Chondrocyte (in vitro differentiated cells): ENCODE results near the gene BCO1. TPM values are rescaled to one million over a fixed set of nuclear protein-coding genes. Genes with fewer than 3 reads are reported as not detected.
A peak's percentile ranks its signal among the peaks of the same experiment; 100 is the strongest.

ENCODE experiments used
- DNase-seq: peaks from one replicate; pipeline ENCODE4 v3.0.0; 2021; ENCODE audit warnings: mixed read lengths, low spot score
- H3K27ac Mint-ChIP-seq: one replicate; pipeline ENCODE4 v1.8.0; 2021; ENCODE audit warnings: mild to moderate bottlenecking, moderate library complexity, mixed read lengths; ENCODE audit not compliant: unreplicated experiment
- H3K27me3 Mint-ChIP-seq: 2 replicates; pipeline ENCODE4 v1.8.0; 2021; ENCODE audit warnings: low read depth, mixed read lengths
- H3K36me3 Mint-ChIP-seq: 2 replicates; pipeline ENCODE4 v1.8.0; 2021; ENCODE audit warnings: low read depth, mixed read lengths
- H3K4me1 Mint-ChIP-seq: 2 replicates; pipeline ENCODE4 v1.8.0; 2021; ENCODE audit warnings: low read depth, mild to moderate bottlenecking, mixed read lengths
- H3K4me3 Mint-ChIP-seq: one replicate; pipeline ENCODE4 v1.8.0; 2021; ENCODE audit warnings: mild to moderate bottlenecking, moderate library complexity, mixed read lengths; ENCODE audit not compliant: unreplicated experiment
- H3K9me3 Mint-ChIP-seq: 2 replicates; pipeline ENCODE4 v1.8.0; 2021; ENCODE audit warnings: low read depth, mixed read lengths
- CTCF ChIP-seq: fragments of 200-600 bp; sonication (generic); IDR thresholded peaks from 2 replicates; pipeline ENCODE4 v1.5.0; 2021; ENCODE audit warnings: antibody characterized with exemption, mild to moderate bottlenecking, moderate library complexity
- total RNA-seq: library from RNA; stranded (reverse); gene quantifications from 3 replicates; pipeline ENCODE4 v1.2.1, GENCODE V29; 2021

The BCO1 gene
- total RNA-seq, 1 donor from 2014 or later = not detected

GRCh38 chr16:81279392-81279791, 40.9 kb downstream of the BCO1 start:
- H3K4me3 Mint-ChIP-seq = no peak overlapping the region
- no peaks in the 10 kb centered on the region for H3K27me3 Mint-ChIP-seq
- H3K4me1 Mint-ChIP-seq = no peaks in the 10 kb centered on the region
- no peaks in the 10 kb centered on the region for H3K36me3 Mint-ChIP-seq
- no peaks in the 10 kb centered on the region for H3K9me3 Mint-ChIP-seq
- H3K27ac Mint-ChIP-seq = no peak overlapping the region
- no peak for TF ChIP-seq CTCF
- no peak for DNase-seq

GRCh38 chr16:81280393-81280792, 41.9 kb downstream of the BCO1 start:
- Mint-ChIP-seq H3K9me3 (no peaks in the 10 kb centered on the region), H3K27me3 (no peaks in the 10 kb centered on the region), H3K36me3 (no peaks in the 10 kb centered on the region), H3K27ac (no peak overlapping the region), H3K4me3 (no peak overlapping the region), H3K4me1 (no peaks in the 10 kb centered on the region)
- DNase-seq = no peak
- no peak for TF ChIP-seq CTCF

- Mint-ChIP-seq H3K27me3 (peaks cover 2% of the 10 kb centered on the region), H3K36me3 (no peaks in the 10 kb centered on the region), H3K27ac (no peak overlapping the region), H3K4me1 (no peaks in the 10 kb centered on the region), H3K9me3 (no peaks in the 10 kb centered on the region), H3K4me3 (no peak overlapping the region)
- TF ChIP-seq CTCF = no peak
- DNase-seq = peak; percentile 18
These were observed 44.6 kb downstream of the BCO1 start for GRCh38 chr16:81283044-81283443.

GRCh38 chr16:81284995-81285600, 46.6 kb downstream of the BCO1 start:
- TF ChIP-seq CTCF = no peak
- no peak for DNase-seq
- Mint-ChIP-seq H3K36me3 (no peaks in the 10 kb centered on the region), H3K27me3 (peaks cover 2% of the 10 kb centered on the region), H3K9me3 (no peaks in the 10 kb centered on the region), H3K4me1 (no peaks in the 10 kb centered on the region), H3K4me3 (no peak overlapping the region), H3K27ac (no peak overlapping the region)

GRCh38 chr16:81286190-81286589, 47.7 kb downstream of the BCO1 start:
- Mint-ChIP-seq H3K27me3 (peaks cover 2% of the 10 kb centered on the region), H3K36me3 (no peaks in the 10 kb centered on the region), H3K4me3 (no peak overlapping the region), H3K27ac (no peak overlapping the region), H3K4me1 (no peaks in the 10 kb centered on the region), H3K9me3 (no peaks in the 10 kb centered on the region)
- no peak for TF ChIP-seq CTCF
- no peak for DNase-seq
